Activated T-cell treated with anti-CD3 and anti-CD28 coated beads, Interleukin-2, amount 50 U/mL, for 1 hour (primary cell): ENCODE data around the gene FAM13C.

Experiments
- DNase-seq: peaks from one replicate; pipeline ENCODE4 v3.0.0-alpha.2; 2020

FAM13C gene

GRCh38 chr10:59312247-59312646 is 50.1 kb downstream of the FAM13C start:
- DNase-seq: no peak

DNA sequence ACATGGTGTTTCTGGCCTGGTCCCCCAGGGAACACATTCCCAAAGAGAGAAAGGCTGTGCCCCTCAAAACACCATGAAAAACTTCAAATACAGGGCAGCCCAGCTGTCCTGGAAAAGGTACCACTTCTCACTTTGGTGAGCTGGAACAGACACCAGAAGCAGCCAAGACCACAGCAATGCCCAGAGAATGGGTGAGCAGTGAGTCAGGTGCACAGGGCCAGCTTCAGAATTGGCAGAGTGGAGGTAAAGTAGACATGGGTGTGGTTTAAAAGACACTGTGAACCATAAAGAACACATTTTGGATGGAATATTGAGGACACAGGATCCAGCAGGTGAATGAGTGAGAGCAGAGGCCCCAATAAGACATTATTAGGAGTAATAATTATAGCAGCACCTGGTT is 51.3 kb downstream of the FAM13C start:
- no peak for DNase-seq

DNA sequence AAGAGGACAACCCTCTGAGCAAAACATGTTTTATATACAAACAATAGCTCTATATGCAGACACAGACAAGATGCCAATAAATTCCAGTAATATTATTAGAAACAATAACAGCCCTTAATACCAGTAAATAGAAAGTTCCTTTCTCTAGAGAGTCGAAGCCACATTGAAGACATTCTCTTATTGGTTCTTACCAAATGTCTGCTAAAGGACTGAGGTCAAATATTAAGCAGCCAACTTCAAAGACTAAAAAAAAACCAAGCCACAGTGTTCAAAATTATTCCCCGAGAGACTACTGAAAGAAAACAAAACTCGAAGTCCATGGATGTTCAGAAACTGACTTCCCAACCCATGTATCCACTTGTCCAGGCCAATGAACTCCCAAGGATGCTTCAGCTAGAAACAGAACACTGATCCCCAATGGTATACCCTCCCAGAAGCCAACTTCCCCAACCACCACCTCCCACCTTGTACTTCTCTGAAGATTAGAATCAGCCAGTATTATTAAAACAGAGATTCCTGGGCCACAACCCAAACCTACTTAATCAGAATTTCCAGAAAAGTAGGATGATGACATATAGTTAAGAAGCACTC is 51.9 kb downstream of the FAM13C start:
- no peak for DNase-seq

DNA sequence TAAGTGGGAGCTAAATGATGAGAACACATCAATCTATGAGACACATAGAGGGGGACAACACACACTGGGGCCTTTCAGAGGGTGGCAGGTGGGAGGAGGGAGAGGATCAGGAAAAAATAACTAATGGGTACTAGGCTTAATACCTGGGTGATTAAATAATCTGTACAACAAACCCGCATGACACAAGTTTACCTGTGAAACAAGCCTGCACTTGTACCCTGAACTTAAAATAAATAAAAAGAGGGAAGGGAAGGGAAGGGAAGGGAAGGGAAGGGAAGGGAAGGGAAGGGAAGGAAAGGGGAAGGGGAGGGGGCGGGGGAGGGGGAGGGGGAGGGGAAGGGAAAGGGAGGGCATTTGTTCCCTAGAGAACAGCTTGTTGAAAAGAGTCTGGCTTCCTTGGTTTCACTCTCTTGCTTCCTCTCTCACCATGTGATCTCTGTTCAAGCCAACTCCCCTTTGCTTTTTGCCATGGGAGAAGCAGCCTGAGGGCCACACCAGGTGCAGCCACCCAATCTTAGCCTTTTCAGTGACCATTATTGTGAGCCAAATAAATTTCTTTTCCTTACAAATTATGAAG is 57.7 kb downstream of the FAM13C start:
- no peak for DNase-seq

DNA sequence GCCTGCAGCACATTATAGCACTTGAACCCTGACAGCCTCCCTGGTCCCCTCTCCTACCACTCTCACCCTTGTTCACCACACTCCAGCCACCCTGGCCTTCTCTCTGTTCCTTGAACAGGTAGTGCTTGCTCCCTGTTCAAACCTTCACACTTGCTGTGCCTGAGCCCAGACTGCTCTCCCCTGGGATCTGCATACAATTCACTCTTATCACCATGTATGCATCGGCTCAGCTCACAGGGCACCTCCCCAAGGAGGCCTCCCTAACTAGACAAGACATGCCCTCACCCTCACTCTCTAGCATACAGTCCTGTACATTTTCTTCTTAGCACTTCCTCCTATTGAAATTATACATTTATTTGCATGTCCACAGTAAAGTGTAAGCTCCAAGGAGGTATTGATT is 59.3 kb downstream of the FAM13C start:
- DNase-seq: no peak

- DNase-seq: no peak
Measured at GRCh38 chr10:59302381-59302780, 60.0 kb downstream of the FAM13C start.

DNA sequence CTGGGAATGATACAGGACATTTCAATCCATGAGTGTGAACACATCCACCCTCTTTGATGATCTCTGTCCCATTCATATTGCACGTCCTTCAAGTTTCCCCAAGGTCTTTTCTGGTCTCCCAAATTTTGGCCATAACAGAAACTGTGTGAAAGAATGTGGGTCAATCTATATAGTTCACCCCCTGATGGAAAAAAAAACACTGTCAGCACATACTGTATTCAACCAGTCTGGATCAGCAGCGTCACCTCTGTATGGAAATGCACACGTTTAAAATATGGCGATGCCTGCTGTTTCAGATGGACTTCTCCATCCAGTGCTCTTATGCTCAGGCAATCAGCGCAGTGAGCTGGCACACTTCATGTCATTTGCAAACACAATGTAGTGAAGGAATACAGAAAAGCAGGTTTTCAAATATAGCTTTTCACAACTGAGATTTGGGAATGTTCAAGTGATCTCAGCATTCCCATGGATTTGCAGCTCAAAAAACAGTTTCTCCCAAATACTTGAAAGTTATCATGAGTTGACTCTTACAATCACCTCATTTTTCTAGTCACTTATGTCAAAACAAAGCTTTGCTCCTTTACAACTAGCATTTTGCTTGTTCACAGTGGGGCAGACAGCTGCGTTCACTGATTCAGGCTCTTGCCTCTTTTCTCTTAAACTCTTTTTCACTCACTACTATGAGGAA is 61.1 kb downstream of the FAM13C start:
- DNase-seq: no peak

DNA sequence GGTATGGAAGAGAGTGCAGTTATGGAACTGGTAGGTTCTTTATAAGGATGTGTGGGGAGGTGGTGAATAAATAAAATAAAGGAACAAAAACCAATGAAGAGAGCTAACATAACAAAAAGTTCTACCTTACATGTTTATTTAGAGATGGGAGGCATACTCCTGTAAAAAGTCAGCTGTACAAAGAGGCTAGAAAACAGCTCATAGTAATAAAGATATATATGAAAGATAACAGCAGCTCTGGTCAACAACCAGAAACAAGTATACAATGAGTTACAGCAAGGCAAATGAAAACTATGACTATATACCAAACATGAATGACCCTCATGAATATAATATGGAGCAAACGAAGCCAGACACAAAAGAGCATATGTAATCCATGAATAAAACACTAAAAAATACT is 62.0 kb downstream of the FAM13C start:
- no peak for DNase-seq

DNA sequence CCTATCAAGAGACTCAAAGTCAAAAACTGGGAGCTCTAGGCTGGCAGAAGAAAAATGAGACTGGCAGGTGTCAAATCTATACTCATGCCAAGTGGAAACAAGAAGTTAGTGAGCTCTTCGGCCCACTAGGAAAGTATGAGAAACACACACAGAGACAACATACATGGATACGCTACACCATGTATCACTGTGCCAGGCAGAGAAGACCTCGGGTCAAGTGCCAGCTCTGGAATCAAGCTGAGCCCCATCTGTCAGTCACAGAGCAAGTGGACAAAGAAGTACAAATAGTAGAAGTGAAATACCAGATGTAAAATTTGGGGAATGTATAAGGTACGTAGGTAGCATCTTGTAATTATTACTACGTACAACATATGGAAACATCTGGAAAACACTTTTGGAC is 62.4 kb downstream of the FAM13C start:
- DNase-seq: no peak

- DNase-seq: no peak
Measured at GRCh38 chr10:59290448-59290847, 71.9 kb downstream of the FAM13C start.

DNA sequence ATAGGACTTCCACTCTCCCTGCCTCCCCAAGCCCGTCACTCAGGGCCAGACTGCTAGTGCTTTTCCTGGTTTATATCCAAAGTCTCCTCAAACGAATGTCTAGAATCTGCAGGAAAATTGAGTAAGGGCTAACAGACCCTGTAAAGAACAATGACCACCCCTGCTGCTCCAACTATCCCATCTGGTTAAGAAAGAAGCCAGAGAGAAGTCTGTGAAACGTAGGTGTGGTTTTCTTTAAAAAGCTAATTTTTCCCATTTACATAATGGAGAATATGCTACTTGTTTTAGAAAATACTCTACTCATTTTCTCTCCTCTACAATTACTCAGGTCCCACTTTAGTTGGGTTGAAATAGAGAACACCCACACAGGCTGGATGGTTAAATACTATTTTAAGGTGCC is 72.5 kb downstream of the FAM13C start:
- DNase-seq: no peak

DNA sequence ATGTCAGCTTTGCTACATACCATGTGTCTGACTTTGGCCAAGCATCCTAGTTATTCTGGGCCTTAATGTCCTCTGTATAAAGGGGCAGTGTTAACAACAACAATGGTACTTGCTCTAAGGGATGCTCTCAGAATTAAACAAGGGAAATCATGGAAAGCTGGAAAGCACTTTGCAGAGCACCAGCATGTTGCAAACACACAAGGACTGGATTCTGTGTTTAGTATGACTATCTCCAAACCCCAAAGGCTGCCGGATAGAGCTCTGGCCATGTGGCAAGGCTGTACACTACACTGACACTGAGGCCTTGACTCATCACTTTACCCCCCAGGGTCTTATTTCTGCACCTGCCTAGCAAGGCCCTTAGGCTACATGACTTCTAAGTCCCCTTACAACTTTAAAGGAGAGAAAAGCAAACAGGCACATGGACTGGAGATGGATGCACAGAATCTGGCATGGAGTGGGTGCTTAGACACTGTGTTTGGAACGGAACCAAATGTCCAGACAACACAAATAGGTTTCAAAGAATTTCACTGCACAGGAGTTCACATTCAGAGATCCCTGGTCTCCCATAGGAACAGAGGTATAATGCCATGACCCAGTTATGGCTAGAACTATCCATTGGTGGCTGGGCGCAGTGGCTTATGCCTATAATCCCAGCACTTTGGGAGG is 74.6 kb downstream of the FAM13C start:
- DNase-seq: no peak

GRCh38 chr10:59285848-59286247 is 76.5 kb downstream of the FAM13C start:
- DNase-seq: no peak

DNA sequence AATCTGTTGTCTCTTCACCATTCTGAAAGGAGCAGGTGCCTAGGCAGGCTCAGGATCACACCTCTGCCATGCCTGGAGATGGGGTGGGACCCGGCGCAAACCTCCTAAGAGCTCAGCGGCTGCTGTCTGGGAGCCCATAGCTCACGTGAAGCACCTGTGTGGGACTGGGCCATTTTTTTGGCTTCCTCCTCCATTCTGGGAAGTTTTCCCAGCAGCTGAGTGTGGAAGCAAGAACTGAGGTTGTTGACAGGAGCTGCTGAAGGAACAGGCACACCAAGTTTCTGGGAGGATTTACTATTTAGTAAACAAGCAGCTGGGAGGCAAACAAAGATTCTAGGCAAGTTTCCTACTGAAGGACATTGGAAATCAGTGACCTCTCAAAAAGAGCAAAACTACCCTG is 77.3 kb downstream of the FAM13C start:
- no peak for DNase-seq

DNA sequence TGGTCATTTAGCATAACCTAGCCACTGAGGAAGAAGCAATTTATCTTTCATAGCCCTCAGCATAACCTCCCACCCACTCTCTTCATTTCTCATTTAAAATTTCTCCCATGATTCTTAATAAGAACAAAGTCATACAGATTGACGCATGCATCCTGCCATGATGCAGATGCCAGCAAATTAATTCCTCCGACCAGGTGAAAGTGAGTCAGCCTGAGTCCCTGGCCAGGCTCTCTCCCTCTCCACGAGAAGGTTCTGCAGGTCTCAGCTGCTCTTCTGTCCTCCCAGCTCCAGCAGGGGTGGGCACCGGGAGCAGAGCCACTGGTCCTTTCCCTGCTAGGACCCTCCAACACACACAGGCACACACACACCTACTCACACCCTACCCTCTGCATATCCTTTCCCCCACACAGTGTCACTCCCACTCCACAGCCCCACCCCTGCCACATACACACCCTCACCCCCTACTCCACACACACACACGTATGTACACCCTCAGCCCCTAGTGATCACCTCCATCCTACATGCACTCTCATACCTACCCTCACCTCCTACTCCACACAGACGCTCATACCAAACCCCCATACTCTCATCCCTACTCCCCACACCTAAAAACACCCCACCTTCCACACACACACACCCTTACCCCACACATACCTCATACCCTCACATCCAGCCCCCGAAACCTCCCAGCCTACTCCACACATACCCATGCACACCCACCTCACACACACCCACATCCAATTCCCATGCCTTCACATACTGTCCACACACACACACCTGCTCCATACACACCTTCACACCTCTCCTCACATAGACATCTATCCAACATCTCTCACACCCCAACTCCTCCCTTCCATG is 78.0 kb downstream of the FAM13C start:
- DNase-seq: no peak

- no peak for DNase-seq
Measured at GRCh38 chr10:59283456-59284091, 78.8 kb downstream of the FAM13C start.

GRCh38 chr10:59281861-59282260 is 80.5 kb downstream of the FAM13C start:
- no peak for DNase-seq

GRCh38 chr10:59279991-59280505 is 82.3 kb downstream of the FAM13C start:
- DNase-seq: no peak

DNA sequence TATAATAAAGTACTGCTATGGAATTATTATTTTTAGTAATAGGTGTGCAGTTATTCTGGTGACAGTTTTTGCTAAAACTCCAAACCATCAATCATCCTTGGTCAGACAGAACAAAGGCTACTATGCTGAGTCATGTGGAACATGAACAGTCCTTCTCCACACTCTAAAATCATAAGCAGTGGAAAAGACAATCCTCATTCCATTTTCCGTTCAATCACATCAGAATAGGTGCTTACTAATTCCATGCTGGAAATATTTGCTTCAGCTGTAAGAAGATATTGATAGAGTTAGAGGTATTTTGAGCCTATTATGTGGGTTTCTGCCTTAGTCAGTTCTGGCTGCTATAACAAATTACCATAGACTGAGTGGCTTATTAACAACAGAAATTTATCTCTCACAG is 82.9 kb downstream of the FAM13C start:
- DNase-seq: no peak

DNA sequence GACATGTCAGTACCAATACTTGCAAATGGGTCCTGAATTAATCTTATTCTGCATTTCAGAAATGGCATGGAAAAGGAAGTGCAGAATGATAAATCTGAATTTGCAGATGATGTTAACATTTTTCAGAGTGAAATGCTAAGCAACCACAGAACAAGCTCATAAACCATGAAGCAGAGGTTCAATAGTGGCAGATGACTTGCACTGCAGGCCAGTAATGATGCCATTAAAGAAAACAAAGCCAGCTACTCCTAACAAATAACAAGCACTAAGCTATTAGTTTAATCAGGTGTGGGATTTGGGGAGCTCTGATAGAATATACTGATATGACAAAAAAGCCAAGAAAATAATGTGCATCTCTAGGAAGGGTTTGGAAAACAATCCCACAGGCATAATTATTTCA is 85.4 kb downstream of the FAM13C start:
- no peak for DNase-seq

- DNase-seq: no peak
Measured at GRCh38 chr10:59276133-59276532, 86.2 kb downstream of the FAM13C start.

- DNase-seq: no peak
Measured at GRCh38 chr10:59273445-59273844, 88.9 kb downstream of the FAM13C start.
